Uterus (tissue), 4 donors: Measurements from ENCODE around the gene SSBP3. TPM values are rescaled to one million over a fixed set of nuclear protein-coding genes. Genes with fewer than 3 reads are reported as not detected.

Experiments
- DNase-seq, 2 donors: peaks; one replicate each; pipeline ENCODE4 v3.0.0-alpha.2; 2019 to 2020
- H3K27ac ChIP-seq, 2 donors: fragments of 200-600 bp; sonication (generic); 1 replicate in 1 of 2; 2 replicates in 1 of 2; pipeline ENCODE4 v1.5.1; 2016 to 2018
- H3K27me3 ChIP-seq, 2 donors: fragments of 200-600 bp; sonication (generic); one replicate each; pipeline ENCODE4 v1.5.1; 2018 to 2019; ENCODE audit warnings: control low read depth in 1 of 2
- H3K36me3 ChIP-seq, 2 donors: fragments of 200-600 bp; sonication (generic); one replicate each; pipeline ENCODE4 v1.5.1; 2019; ENCODE audit warnings: control low read depth in 1 of 2
- H3K4me1 ChIP-seq, 2 donors: fragments of 200-600 bp; sonication (generic); one replicate each; pipeline ENCODE4 v1.5.1; 2018 to 2019; ENCODE audit warnings: control low read depth in 1 of 2
- H3K4me3 ChIP-seq, 2 donors: fragments of 200-600 bp; sonication (generic); 1 replicate in 1 of 2; 2 replicates in 1 of 2; pipeline ENCODE4 v1.5.1; 2018 to 2019; ENCODE audit warnings: mild to moderate bottlenecking in 1 of 2
- H3K9me3 ChIP-seq, 2 donors: fragments of 200-600 bp; sonication (generic); one replicate each; pipeline ENCODE4 v1.5.1; 2019; ENCODE audit warnings: control low read depth in 1 of 2
- POLR2A ChIP-seq, 2 donors: fragments of 450-650 bp; IDR thresholded peaks; one replicate each; pipeline ENCODE4 v1.6.1; 2016; ENCODE audit warnings: antibody characterized with exemption in 2 of 2, mild to moderate bottlenecking in 1 of 2, moderate library complexity in 1 of 2
- intact Hi-C: fragments of 100-400 bp; cut with DNase I; formaldehyde crosslinking; loops from one replicate; pipeline ENCODE4 v1.15.1; 2023; ENCODE audit warnings: low total_unique reads
- total RNA-seq, 4 donors: library from RNA; depleted of rRNA in 3 of 4; stranded (reverse); fragments of >200 nt in 3 of 4; gene quantifications; one replicate each; pipeline versions ENCODE4 v1.1.0 to v1.2.4, GENCODE V29; 2014 to 2023
- TF ChIP-seq, protein P1 (sequence below), 4 experiments: fragments of 200-600 bp in 2 of 4; fragments of 450-650 bp in 2 of 4; sonication (generic) in 2 of 4; IDR thresholded peaks; one replicate each; pipeline ENCODE4 v1.5.1; 2016 to 2019; ENCODE audit warnings: antibody characterized with exemption in 4 of 4, mild to moderate bottlenecking in 2 of 4, moderate library complexity in 1 of 4
- donor health status: DM: yes; HTN: yes; CAD: no.

Gene SSBP3
- total RNA-seq, 4 donors from 2014 or later, result 19.7 to 125 (median 31.4) TPM

DNA sequence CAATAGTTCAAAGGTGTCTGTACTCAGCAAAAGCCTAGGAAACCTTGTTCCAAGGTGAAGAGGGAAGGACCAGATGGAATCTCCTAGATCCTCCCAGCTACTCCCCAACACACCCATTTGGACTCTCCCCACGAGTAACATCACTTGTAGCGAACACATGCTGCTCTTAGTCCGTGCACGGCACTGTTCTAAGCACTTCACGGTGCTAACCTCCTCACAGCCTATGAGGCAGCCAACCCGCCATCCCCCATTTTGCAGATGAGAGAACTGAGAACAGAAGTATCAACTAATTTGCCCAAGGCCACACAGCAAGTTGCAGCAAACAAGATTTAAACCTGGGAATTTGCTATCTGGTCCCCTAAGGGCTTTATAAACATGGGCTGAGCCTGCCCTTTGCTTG lies 182.0 kb downstream of the SSBP3 start:
- intact Hi-C loops, result no loop called here
- Histone ChIP-seq H3K27ac (peak overlapping the region in 1 of 2 donors; percentile 57), H3K36me3 (no peaks in the 10 kb centered on the region), H3K9me3 (no peaks in the 10 kb centered on the region), H3K4me1 (peaks cover 0 to 10% of the 10 kb centered on the region in 2 donors), H3K27me3 (no peaks in the 10 kb centered on the region), H3K4me3 (no peak overlapping the region)
- TF ChIP-seq, protein P1, sequence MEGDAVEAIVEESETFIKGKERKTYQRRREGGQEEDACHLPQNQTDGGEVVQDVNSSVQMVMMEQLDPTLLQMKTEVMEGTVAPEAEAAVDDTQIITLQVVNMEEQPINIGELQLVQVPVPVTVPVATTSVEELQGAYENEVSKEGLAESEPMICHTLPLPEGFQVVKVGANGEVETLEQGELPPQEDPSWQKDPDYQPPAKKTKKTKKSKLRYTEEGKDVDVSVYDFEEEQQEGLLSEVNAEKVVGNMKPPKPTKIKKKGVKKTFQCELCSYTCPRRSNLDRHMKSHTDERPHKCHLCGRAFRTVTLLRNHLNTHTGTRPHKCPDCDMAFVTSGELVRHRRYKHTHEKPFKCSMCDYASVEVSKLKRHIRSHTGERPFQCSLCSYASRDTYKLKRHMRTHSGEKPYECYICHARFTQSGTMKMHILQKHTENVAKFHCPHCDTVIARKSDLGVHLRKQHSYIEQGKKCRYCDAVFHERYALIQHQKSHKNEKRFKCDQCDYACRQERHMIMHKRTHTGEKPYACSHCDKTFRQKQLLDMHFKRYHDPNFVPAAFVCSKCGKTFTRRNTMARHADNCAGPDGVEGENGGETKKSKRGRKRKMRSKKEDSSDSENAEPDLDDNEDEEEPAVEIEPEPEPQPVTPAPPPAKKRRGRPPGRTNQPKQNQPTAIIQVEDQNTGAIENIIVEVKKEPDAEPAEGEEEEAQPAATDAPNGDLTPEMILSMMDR (IDR thresholded peaks at IDR 0.05), result no peak
- no peak for TF ChIP-seq POLR2A (IDR thresholded peaks at IDR 0.05)
- no peak for DNase-seq

DNA sequence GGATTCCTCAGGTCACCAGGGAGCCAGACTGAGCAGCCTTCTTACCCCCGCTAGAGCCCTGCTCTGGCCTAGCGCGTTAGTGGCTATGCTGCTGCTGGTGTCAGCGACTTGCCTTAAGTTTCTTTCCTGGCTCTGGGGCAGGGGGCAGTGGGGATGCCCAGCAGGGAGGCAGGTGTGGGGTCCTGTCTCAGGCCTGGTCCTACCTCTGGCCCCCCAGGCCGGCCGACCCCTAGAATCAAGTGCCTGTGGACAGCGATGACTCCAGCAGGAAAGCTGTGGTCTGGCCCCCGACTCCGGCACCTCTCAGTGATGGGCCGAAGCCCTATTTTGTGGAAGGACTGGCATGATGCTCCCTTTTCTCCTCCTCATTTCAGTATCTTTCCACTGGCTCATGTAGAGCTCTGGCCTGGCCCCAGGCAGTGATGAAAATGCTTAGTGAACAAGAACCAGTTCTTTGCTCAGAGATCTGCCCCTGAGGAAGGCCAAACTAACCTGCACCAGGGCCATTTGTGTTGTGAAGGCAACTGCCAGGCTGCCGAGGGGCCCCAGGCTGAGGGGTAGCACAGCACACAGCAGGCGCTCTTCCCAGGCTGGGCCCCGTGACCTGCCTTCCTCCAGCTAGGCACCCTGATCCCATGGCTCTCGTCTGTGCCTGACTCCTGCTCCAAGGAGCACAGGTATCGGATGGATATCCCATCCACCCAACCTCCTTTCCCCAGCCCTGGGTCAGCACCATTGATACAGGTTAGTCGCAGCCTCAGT lies 182.6 kb downstream of the SSBP3 start:
- Histone ChIP-seq H3K4me1 (peaks cover 0 to 5% of the 10 kb centered on the region in 2 donors), H3K27me3 (no peaks in the 10 kb centered on the region), H3K9me3 (no peaks in the 10 kb centered on the region), H3K4me3 (no peak overlapping the region), H3K27ac (peak overlapping the region; percentile 57 to 59), H3K36me3 (no peaks in the 10 kb centered on the region)
- DNase-seq, result peak; percentile 44 to 57
- TF ChIP-seq, protein P1 (IDR thresholded peaks at IDR 0.05), result no peak
- no peak for TF ChIP-seq POLR2A (IDR thresholded peaks at IDR 0.05)
- intact Hi-C loops, result no loop called here

DNA sequence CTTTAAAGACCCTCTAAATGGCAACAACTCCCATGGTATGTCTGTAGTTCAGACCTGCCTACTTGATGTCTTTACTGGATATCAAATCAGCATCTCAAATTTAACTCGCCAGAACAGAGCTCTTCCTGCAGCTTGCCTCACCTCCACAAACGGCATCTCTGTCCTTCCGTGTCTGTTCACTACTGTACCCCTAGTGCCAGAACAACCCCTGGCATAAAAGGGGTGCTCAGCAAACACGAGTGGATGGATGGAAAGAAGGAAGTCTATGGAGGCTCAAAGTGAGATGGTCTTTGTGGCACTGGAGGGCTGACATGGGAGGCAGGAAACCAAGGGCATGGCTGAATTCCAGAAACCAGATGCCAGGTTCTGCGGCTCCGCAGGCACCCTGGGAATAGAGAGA lies 183.5 kb downstream of the SSBP3 start:
- intact Hi-C loops, result no loop called here
- Histone ChIP-seq H3K27me3 (no peaks in the 10 kb centered on the region), H3K27ac (peak overlapping the region; percentile 57 to 59), H3K36me3 (no peaks in the 10 kb centered on the region), H3K4me3 (no peak overlapping the region), H3K9me3 (no peaks in the 10 kb centered on the region), H3K4me1 (peaks cover 0 to 5% of the 10 kb centered on the region in 2 donors)
- TF ChIP-seq POLR2A (IDR thresholded peaks at IDR 0.05), result no peak
- TF ChIP-seq, protein P1 (IDR thresholded peaks at IDR 0.05), result no peak
- DNase-seq, result no peak

DNA sequence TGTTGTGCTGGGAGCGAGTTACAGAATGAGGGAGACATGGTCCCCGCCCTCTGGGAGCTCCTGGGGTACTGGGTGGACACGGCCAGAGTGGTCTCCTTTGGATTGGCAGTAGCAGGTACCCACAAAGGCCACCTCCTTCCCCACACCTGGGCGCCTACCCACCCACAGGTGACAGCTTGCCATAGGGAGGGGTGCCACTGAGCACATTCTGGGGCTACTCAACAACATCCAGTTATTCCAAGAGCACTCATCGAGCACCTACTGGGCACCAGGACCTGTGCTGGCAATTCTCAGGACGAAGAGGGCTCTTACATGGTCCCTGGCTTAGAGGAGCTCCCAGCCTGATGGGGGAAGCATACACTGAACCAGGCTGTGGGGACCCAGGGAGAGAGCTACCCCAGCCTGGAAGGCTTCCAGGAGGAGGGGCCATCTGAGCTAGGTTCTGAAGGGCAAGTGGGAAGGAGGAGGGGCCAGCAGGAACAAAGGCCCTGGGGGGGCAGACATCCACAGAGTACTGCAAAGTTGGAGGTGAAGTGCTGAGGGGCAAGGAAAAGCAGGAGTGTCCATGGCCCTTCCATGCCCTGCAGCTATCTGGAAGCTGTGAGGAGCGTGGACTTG lies 184.2 kb downstream of the SSBP3 start:
- Histone ChIP-seq H3K4me3 (no peak overlapping the region), H3K4me1 (peaks cover 0 to 5% of the 10 kb centered on the region in 2 donors), H3K27me3 (no peaks in the 10 kb centered on the region), H3K36me3 (no peaks in the 10 kb centered on the region), H3K9me3 (no peaks in the 10 kb centered on the region), H3K27ac (no peak overlapping the region)
- TF ChIP-seq, protein P1 (IDR thresholded peaks at IDR 0.05), result no peak
- TF ChIP-seq POLR2A (IDR thresholded peaks at IDR 0.05), result no peak
- intact Hi-C loops, result no loop called here
- DNase-seq, result no peak
